ENCODE data around the gene ATXN8OS. TPM values are rescaled to one million over a fixed set of nuclear protein-coding genes. Genes with fewer than 3 reads are reported as not detected.

Gene ATXN8OS
- total RNA-seq = not detected in 2 replicates

DNA sequence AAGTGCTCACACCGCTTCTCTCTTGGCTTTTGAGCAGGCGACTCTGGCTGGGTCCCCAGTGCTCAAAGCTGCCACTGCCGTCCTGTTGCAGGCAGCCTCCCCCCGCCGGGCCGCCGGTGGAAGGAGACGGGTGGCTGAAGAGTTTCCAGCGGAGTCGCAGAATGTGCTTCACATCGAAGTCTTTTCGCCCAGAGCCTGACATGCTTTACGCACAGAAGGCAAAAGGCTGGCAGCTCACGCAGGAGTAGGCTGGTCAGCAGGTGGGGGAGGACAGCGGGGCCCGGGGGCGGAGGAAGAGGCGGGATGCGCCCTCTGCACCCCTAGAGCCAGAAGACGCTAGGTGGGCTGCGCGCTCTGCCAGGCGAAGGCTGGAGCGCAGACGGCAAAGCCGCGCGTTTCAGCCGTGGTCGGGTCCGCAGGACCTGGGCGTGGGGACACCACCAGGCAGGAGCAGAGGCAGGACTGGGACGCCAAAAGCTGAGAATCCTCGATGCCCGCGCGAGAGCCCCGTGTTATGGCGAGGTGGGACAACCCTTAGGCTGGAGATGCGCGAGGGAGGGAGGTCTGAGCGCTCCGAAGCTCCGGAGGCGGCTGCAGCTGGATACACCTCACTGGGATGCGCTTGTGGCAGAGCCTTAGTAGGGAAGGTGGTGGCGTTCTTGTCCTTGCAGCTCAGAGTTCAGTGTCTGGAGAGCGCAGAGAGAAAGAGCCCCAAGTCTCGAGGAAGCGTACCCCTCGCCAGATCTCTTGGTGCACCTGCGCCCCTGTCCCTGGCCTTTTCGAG lies at the start of gene ATXN8OS:
ATXN8OS (plus strand) TSS at position 329 of the 784 bp plus-strand sequence.

GRCh38 chr13:70108356-70109105 lies 905 bp downstream of the ATXN8OS start, which contains the start of gene KLHL1:
TSS of gene KLHL1 (minus strand) at chr13:70108452. CDS start at chr13:70107699, 753 bp downstream.

Other genes starting within 250 kb of the ATXN8OS start
- not detected in 2 replicates for gene KLHL1, start 626 bp downstream of the ATXN8OS start, total RNA-seq